Muscle of back (tissue), 11 donors: Measurements from ENCODE around the gene PLEKHG7. TPM values are rescaled to one million over a fixed set of nuclear protein-coding genes. Genes with fewer than 3 reads are reported as not detected.
"Not testable (repeated sequence)": the region's sequence is repeated elsewhere in the genome, so short reads cannot be mapped to it uniquely, and the experiment has no call there.

Experiments
- DNase-seq, 3 donors: peaks; one replicate each; pipeline versions ENCODE4 v3.0.0 to v3.0.0-alpha.2; 2013
- polyA plus RNA-seq, 10 donors: library from polyadenylated mRNA; unstranded; fragments of 120-200 nt; gene quantifications; one replicate each; pipeline ENCODE4 v1.2.1, GENCODE V29; 2013; ENCODE audit not compliant: insufficient read length in 10 of 10

Gene PLEKHG7
- polyA plus RNA-seq, 10 donors, result 0.21 to 3.3 (median 0.39) TPM

- no peak for DNase-seq
These were observed 44.4 kb downstream of the PLEKHG7 start for GRCh38 chr12:92747151-92747550.

GRCh38 chr12:92749691-92750090 is 46.9 kb downstream of the PLEKHG7 start:
- DNase-seq, result not testable (repeated sequence)

- peak in 1 of 3 donors; percentile 48 for DNase-seq
These were observed 51.4 kb downstream of the PLEKHG7 start for GRCh38 chr12:92753976-92754885.

- DNase-seq, result peak in 1 of 3 donors; percentile 58
These were observed 54.3 kb downstream of the PLEKHG7 start for GRCh38 chr12:92756898-92757596.

GRCh38 chr12:92757597-92758121 is 54.9 kb downstream of the PLEKHG7 start:
- no peak for DNase-seq

GRCh38 chr12:92759634-92760268 is 57.0 kb downstream of the PLEKHG7 start:
- peak in 1 of 3 donors; percentile 85 for DNase-seq

- no peak for DNase-seq
These were observed 60.0 kb downstream of the PLEKHG7 start for GRCh38 chr12:92762773-92763172.

GRCh38 chr12:92764831-92765230 is 62.0 kb downstream of the PLEKHG7 start:
- DNase-seq, result peak in 2 of 3 donors; percentile 48 to 82

- DNase-seq, result no peak
These were observed 63.1 kb downstream of the PLEKHG7 start for GRCh38 chr12:92765871-92766270.

GRCh38 chr12:92769124-92769901 is 66.5 kb downstream of the PLEKHG7 start:
- peak in 1 of 3 donors; percentile 60 for DNase-seq

GRCh38 chr12:92771001-92771400 is 68.2 kb downstream of the PLEKHG7 start:
- DNase-seq, result no peak

- DNase-seq, result no peak
These were observed 72.6 kb downstream of the PLEKHG7 start for GRCh38 chr12:92775416-92775815.

- peak in 1 of 3 donors; percentile 35 for DNase-seq
These were observed 75.7 kb downstream of the PLEKHG7 start for GRCh38 chr12:92778525-92778924.

GRCh38 chr12:92779902-92780301 is 77.1 kb downstream of the PLEKHG7 start:
- no peak for DNase-seq

GRCh38 chr12:92784356-92784755 is 81.6 kb downstream of the PLEKHG7 start:
- no peak for DNase-seq

- peak; percentile 43 to 65 (median 47) for DNase-seq
These were observed 82.2 kb downstream of the PLEKHG7 start for GRCh38 chr12:92784797-92785562.

- DNase-seq, result no peak
These were observed 82.8 kb downstream of the PLEKHG7 start for GRCh38 chr12:92785563-92785950.

GRCh38 chr12:92786045-92786444 is 83.3 kb downstream of the PLEKHG7 start:
- no peak for DNase-seq

- not testable (repeated sequence) for DNase-seq
These were observed 91.6 kb downstream of the PLEKHG7 start for GRCh38 chr12:92794356-92794755.

- no peak for DNase-seq
These were observed 92.0 kb downstream of the PLEKHG7 start for GRCh38 chr12:92794814-92795213.
